ENCODE data around the gene NUBPL.
"Not testable (repeated sequence)": the region's sequence is repeated elsewhere in the genome, so short reads cannot be mapped to it uniquely, and the experiment has no call there.

Gene NUBPL

DNA sequence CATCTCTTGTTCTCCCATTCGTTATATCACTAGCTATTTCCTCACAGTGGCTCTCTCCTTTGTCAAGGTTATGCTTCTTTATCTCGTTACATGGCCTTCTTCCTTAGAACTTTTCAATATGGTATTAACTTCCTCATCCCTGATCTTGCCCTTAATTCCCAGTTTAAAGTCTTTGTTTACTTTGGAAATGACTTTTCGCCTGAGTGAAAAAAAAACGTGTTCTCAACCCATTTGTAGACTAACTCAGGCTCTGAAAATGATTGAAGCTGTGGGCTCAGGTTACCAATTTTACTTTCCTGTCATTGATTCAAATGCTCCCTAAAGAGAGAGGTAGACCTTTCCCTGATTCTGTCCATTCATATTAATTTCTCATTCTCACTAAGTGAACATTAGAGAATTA, 135.2 kb downstream of the NUBPL start:
- Mint-ChIP-seq H3K4me3 (no peak overlapping the region), H3K4me1 (peaks cover 12% of the 10 kb centered on the region), H3K9me3 (peaks cover 9% of the 10 kb centered on the region), H3K36me3 (ENCODE audit: low read depth) (peaks cover 6% of the 10 kb centered on the region), H3K27me3 (ENCODE audit: low read depth, poor library complexity) (no peaks in the 10 kb centered on the region), H3K27ac (no peak overlapping the region)
- TF ChIP-seq, protein P1, sequence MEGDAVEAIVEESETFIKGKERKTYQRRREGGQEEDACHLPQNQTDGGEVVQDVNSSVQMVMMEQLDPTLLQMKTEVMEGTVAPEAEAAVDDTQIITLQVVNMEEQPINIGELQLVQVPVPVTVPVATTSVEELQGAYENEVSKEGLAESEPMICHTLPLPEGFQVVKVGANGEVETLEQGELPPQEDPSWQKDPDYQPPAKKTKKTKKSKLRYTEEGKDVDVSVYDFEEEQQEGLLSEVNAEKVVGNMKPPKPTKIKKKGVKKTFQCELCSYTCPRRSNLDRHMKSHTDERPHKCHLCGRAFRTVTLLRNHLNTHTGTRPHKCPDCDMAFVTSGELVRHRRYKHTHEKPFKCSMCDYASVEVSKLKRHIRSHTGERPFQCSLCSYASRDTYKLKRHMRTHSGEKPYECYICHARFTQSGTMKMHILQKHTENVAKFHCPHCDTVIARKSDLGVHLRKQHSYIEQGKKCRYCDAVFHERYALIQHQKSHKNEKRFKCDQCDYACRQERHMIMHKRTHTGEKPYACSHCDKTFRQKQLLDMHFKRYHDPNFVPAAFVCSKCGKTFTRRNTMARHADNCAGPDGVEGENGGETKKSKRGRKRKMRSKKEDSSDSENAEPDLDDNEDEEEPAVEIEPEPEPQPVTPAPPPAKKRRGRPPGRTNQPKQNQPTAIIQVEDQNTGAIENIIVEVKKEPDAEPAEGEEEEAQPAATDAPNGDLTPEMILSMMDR (IDR thresholded peaks at IDR 0.05) = no peak
- DNase-seq = no peak

DNA sequence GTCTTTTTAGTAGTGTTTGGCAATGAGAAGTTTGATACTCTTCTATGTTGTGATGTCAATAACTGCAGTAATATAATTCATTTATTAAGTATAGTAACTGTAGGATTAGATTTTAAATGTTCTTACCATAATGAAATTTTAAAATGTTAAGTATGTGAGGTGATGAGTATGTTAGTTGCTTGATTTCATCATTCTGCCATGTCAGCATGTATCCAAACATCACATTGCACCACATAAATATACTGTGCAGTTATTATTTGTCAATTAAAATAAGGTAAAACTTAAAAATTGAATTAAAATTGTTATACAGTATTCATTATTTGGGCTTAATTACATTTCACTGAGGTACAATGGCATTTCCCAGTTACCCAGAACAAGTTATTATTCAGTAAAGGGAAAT, 138.6 kb downstream of the NUBPL start:
- TF ChIP-seq, protein P1 (IDR thresholded peaks at IDR 0.05) = no peak
- no peaks in the 10 kb centered on the region for H3K27me3 Mint-ChIP-seq (ENCODE audit: low read depth, poor library complexity)

DNA sequence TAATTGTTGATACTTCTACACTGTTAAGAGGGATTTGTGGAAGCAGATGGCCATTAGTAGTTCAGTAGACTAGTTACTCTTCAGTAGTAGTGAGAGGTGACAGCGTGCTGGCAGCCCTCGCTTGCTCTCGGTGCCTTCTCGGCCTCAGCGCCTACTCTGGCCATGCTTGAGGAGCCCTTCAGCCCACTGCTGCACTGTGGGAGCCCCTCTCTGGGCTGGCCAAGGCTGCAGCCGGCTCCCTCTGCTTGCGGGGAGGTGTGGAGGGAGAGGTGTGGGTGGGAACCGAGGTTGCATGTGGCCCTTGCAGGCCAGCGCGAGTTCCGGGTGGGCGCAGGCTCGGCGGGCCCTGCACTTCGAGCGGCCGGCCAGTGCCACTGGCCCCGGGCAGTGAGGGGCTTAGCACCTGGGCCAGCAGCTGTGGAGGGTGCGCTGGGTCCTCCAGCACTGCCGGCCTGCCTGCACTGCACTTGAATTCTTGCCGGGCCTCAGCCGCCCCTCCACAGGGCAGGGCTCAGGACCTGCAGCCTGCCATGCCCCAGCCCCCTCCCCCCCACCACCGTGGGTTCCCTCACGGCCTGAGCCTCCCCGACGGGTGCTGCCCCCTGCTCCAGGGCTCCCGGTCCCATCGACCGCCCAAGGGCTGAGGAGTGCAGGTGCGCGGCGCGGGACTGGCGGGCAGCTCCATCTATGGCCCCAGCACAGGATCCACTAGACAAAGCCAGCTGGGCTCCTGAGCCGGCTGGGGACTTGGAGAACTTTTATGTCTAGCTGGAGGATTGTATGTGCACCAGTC, 139.3 kb downstream of the NUBPL start:
- Mint-ChIP-seq H3K4me3 (no peak overlapping the region), H3K36me3 (ENCODE audit: low read depth) (peaks cover 47% of the 10 kb centered on the region), H3K9me3 (peaks cover 44% of the 10 kb centered on the region), H3K27ac (no peak overlapping the region), H3K27me3 (ENCODE audit: low read depth, poor library complexity) (no peaks in the 10 kb centered on the region), H3K4me1 (peaks cover 12% of the 10 kb centered on the region)
- no peak for DNase-seq
- TF ChIP-seq, protein P1 (IDR thresholded peaks at IDR 0.05) = no peak

More for the DNA sequence above, 138.6 kb downstream of the NUBPL start:
- H3K27ac Mint-ChIP-seq = no peak overlapping the region
- H3K36me3 Mint-ChIP-seq (ENCODE audit: low read depth) = peaks cover 40% of the 10 kb centered on the region
- peaks cover 12% of the 10 kb centered on the region for H3K4me1 Mint-ChIP-seq
- peaks cover 40% of the 10 kb centered on the region for H3K9me3 Mint-ChIP-seq
- DNase-seq = no peak
- no peak overlapping the region for H3K4me3 Mint-ChIP-seq

DNA sequence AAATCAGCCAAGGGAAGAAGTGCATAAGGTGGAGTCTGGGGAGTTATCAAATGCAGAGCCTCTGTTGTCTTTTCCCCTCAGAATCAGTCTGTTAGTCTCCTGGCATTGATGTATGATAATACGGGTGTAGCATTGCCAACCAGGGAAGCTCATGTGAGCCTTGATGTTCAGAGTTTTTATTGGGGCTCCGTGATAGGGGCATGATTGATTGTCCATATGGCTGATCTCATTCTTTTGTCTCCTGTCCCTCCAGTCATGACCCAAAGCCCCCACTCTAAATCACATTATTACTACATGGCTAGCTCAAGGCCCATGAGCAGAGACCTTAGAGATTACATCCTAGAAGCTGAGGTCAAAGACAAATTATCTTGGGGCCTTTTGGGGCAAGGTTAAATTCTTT, 140.9 kb downstream of the NUBPL start:
- DNase-seq = no peak
- no peaks in the 10 kb centered on the region for H3K4me1 Mint-ChIP-seq
- H3K36me3 Mint-ChIP-seq (ENCODE audit: low read depth) = peaks cover 60% of the 10 kb centered on the region
- H3K9me3 Mint-ChIP-seq = peaks cover 53% of the 10 kb centered on the region
- H3K27me3 Mint-ChIP-seq (ENCODE audit: low read depth, poor library complexity) = no peaks in the 10 kb centered on the region
- TF ChIP-seq, protein P1 (IDR thresholded peaks at IDR 0.05) = no peak
- no peak overlapping the region for H3K27ac Mint-ChIP-seq
- H3K4me3 Mint-ChIP-seq = no peak overlapping the region

DNA sequence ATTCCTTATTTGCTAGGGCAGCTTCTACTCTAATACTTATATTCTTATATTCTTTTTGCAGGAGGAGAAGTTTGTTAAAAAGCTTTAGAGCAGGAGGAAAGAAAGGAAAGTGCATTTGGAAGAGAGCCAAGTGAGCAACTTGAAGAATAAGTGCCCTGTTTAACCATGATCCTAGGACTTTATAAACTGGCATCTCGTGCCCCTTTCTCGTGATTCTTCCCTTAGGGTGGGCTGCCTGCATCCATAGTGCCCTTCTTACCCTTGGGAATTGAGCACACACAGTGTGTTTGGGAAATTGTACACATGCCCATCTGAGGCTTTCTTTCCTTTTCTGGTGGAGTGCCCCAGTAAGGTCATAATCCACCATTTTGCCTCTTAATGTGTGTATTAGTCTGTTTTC, 141.9 kb downstream of the NUBPL start:
- Mint-ChIP-seq H3K4me3 (no peak overlapping the region), H3K4me1 (no peaks in the 10 kb centered on the region), H3K9me3 (peaks cover 53% of the 10 kb centered on the region), H3K27me3 (ENCODE audit: low read depth, poor library complexity) (no peaks in the 10 kb centered on the region), H3K36me3 (ENCODE audit: low read depth) (peaks cover 68% of the 10 kb centered on the region), H3K27ac (no peak overlapping the region)
- TF ChIP-seq, protein P1 (IDR thresholded peaks at IDR 0.05) = no peak
- no peak for DNase-seq

DNA sequence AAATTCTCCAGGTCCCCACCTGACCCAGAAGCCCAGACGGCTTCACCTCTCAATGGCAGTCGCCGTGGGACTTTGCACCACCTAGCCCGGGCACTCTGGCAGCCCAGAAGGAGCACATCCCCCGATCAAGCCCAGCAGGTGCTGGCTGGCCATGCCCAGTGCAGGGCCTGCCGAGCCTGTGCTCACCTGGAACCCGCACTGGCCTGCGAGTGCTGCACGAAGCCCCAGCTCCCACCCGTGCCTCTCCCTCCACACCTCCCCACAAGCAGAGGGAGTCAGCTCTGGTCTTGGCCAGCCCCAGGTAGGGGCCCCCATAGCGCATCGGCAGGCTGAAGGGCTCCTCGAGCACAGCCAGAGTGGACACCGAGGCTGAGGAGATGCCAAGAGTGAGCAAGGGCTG, 144.5 kb downstream of the NUBPL start:
- peaks cover 6% of the 10 kb centered on the region for H3K27me3 Mint-ChIP-seq (ENCODE audit: low read depth, poor library complexity)
- H3K27ac Mint-ChIP-seq = no peak overlapping the region
- TF ChIP-seq, protein P1 (IDR thresholded peaks at IDR 0.05) = no peak
- no peaks in the 10 kb centered on the region for H3K4me1 Mint-ChIP-seq
- peaks cover 53% of the 10 kb centered on the region for H3K9me3 Mint-ChIP-seq
- DNase-seq = no peak
- H3K36me3 Mint-ChIP-seq (ENCODE audit: low read depth) = peaks cover 93% of the 10 kb centered on the region
- H3K4me3 Mint-ChIP-seq = no peak overlapping the region

DNA sequence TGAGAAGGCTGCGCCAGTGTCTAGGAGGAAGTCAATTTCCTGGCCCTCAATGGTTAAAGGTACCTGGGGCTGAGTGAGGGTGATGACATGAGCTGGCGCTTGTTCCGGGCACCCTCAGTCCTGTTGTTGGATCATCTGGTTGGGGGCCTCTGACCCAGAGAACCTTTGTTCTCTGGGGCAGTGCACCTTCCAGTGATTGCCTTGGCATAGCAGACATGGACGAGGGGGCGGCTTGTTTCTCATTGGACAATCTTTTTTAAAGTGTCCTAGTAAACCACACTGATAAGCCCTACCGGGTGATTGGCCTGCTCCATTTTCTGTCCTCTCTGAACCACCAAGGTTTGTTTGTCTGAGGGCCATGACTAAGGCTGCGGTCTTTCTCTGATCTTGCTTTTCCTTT, 147.5 kb downstream of the NUBPL start:
- H3K27ac Mint-ChIP-seq = not testable (repeated sequence)
- H3K9me3 Mint-ChIP-seq = peaks cover 28% of the 10 kb centered on the region

More for the DNA sequence above, 147.5 kb downstream of the NUBPL start:
- H3K27me3 Mint-ChIP-seq (ENCODE audit: low read depth, poor library complexity); DNase-seq; H3K4me1 Mint-ChIP-seq; H3K4me3 Mint-ChIP-seq: not testable (repeated sequence)
- H3K36me3 Mint-ChIP-seq (ENCODE audit: low read depth) = peaks cover 92% of the 10 kb centered on the region
